WI38 (cell line): ENCODE results near the gene COA4.
"Not testable (repeated sequence)": the region's sequence is repeated elsewhere in the genome, so short reads cannot be mapped to it uniquely, and the experiment has no call there.

ENCODE experiments used
- H3K4me3 ChIP-seq: 2 replicates; pipeline ENCODE4 v1.5.1; 2011; ENCODE audit warnings: low read depth, mild to moderate bottlenecking, control low read depth, low read length
- CTCF ChIP-seq: IDR thresholded peaks from 2 replicates; pipeline ENCODE4 v1.5.1; 2012; ENCODE audit warnings: low read depth, mild to moderate bottlenecking, control low read depth, low read length

COA4 gene

GRCh38 chr11:73902303-73902702, 25.7 kb upstream of the COA4 start:
- H3K4me3 ChIP-seq, result no peak overlapping the region
- no peak for TF ChIP-seq CTCF

DNA sequence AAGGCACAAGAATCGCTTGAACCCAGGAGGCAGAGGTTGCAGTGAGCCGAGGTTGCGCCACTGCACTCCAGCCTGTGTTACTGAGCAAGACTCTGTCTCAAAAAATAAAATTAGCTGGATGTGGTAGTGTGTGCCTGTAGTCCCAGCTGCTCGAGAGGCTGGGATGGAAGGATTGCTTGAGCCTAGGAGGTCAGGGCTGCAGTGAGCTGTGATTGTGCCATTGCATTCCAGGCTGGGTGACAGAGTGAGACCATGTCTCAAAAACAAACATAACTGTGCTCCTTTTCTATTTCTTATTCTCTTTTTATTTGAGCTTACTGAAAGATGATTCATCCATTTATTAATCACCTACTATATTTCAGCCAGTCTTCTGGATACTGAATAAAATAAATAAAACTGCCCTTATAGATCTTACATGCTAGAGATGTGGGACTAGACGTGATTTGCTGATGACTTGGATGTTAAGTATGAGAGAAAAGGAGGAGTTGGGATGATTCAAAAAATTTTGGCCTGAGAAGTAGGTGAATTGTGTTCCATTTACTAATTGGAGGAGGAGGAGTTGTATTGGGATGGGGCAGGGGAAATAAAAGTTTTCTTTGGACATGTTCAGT, 18.2 kb upstream of the COA4 start:
- no peak overlapping the region for H3K4me3 ChIP-seq
- no peak for TF ChIP-seq CTCF

DNA sequence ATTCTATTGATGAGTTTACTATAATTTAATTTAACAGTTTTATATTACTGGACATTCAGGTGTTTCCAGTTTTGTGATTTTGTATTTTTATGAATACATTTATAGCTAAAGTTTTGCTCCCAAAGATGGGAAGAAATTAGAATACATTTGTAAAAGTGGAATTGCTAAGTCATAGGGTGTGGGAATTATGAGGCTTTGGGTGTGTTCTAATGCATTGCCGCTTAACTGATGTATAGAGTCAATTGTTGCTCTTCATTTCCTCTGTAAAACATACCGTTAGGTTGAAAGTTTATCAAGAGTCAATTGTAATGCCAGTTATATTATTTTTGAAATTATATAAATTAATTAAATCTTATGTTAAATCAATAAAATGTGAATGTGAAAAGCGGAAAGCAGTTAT, 16.4 kb upstream of the COA4 start:
- TF ChIP-seq CTCF, result no peak

DNA sequence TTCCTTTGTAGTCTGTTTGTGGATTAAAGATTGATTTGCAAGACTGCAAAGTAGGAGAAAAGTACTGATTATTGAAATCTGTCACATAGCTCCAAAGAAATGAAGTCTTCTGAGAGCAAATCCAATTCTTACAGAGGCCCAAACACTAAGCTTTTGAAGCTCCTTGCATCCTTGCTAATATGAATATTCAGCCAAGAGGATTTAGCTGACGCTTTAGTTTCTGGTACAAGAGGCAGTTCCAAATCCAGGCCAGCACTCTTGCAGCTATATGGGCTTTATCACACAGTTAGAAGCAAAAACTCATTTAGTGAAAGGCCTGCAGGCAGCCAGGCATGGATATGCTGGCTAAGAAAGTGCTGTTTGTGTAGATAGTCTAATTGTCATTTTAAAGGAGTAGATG, 12.9 kb upstream of the COA4 start:
- no peak for TF ChIP-seq CTCF
- H3K4me3 ChIP-seq, result no peak overlapping the region

More for the DNA sequence above, 16.4 kb upstream of the COA4 start:
- H3K4me3 ChIP-seq, result no peak overlapping the region

GRCh38 chr11:73889019-73889418, 12.4 kb upstream of the COA4 start:
- TF ChIP-seq CTCF, result no peak
- H3K4me3 ChIP-seq, result no peak overlapping the region

GRCh38 chr11:73888244-73888643, 11.6 kb upstream of the COA4 start:
- no peak overlapping the region for H3K4me3 ChIP-seq
- no peak for TF ChIP-seq CTCF

GRCh38 chr11:73883856-73884255, 7.2 kb upstream of the COA4 start:
- no peak overlapping the region for H3K4me3 ChIP-seq
- TF ChIP-seq CTCF, result no peak

GRCh38 chr11:73880449-73880848, 3.8 kb upstream of the COA4 start:
- H3K4me3 ChIP-seq, result not testable (repeated sequence)
